DOHH2 (cell line): Measurements from ENCODE around the gene IGFL2.

ENCODE experiments used
- H3F3A ChIP-seq: fragments of 200-600 bp; sonication (generic), shearing (Covaris generic); 2 replicates; pipeline ENCODE4 v1.6.0; 2016; ENCODE audit warnings: antibody characterized with exemption, mild to moderate bottlenecking; ENCODE audit not compliant: control insufficient read depth, insufficient read depth
- H3K27ac ChIP-seq: fragments of 200-600 bp; sonication (generic); 2 replicates; pipeline ENCODE4 v1.5.1; 2014; ENCODE audit warnings: low read depth, mild to moderate bottlenecking, low read length, moderate library complexity
- H3K27me3 ChIP-seq: fragments of 200-600 bp; sonication (generic); 2 replicates; pipeline ENCODE4 v1.6.1; 2014; ENCODE audit warnings: mild to moderate bottlenecking, low read length, mixed read lengths; ENCODE audit not compliant: control insufficient read depth
- H3K36me3 ChIP-seq: fragments of 200-600 bp; sonication (generic); 2 replicates; pipeline ENCODE4 v1.6.1; 2014; ENCODE audit warnings: mild to moderate bottlenecking, low read length, moderate library complexity, mixed read lengths; ENCODE audit not compliant: control insufficient read depth
- H3K4me1 ChIP-seq: fragments of 200-600 bp; sonication (generic); 2 replicates; pipeline ENCODE4 v1.6.1; 2014; ENCODE audit warnings: mild to moderate bottlenecking, low read length, mixed read lengths; ENCODE audit not compliant: control insufficient read depth
- H3K4me2 ChIP-seq: fragments of 200-600 bp; sonication (generic); 2 replicates; pipeline ENCODE4 v1.6.0; 2014; ENCODE audit warnings: mild to moderate bottlenecking, low read length, moderate library complexity
- H3K4me3 ChIP-seq: fragments of 200-600 bp; sonication (generic); 2 replicates; pipeline ENCODE4 v1.5.1; 2014; ENCODE audit warnings: mild to moderate bottlenecking, low read length, mixed read lengths
- H3K79me2 ChIP-seq: fragments of 200-600 bp; sonication (generic); 2 replicates; pipeline ENCODE4 v1.6.1; 2014; ENCODE audit warnings: mild to moderate bottlenecking, low read length, mixed read lengths; ENCODE audit not compliant: control insufficient read depth
- H3K9me2 ChIP-seq: fragments of 200-600 bp; sonication (generic); replicated peaks from 2 replicates; pipeline ENCODE4 v1.6.1; 2014; ENCODE audit warnings: mild to moderate bottlenecking, low read length, mixed read lengths; ENCODE audit not compliant: control insufficient read depth
- H3K9me3 ChIP-seq: fragments of 200-600 bp; sonication (generic); 2 replicates; pipeline ENCODE4 v1.6.1; 2014; ENCODE audit warnings: antibody characterized with exemption, low read length, mixed read lengths; ENCODE audit not compliant: control insufficient read depth, insufficient read depth
- H4K20me1 ChIP-seq: fragments of 200-600 bp; sonication (generic); 2 replicates; pipeline ENCODE4 v1.6.0; 2014; ENCODE audit warnings: low read depth, mild to moderate bottlenecking, antibody characterized with exemption, low read length, moderate library complexity; ENCODE audit not compliant: control insufficient read depth, insufficient read depth
- CTCF ChIP-seq: fragments of 200-600 bp; sonication (generic); IDR thresholded peaks from one replicate; pipeline ENCODE4 v1.5.1; 2014; ENCODE audit warnings: antibody characterized with exemption, mild to moderate bottlenecking, low read depth, low read length; ENCODE audit not compliant: poor library complexity, severe bottlenecking
- EZH2phosphoT487 ChIP-seq: fragments of 200-600 bp; sonication (generic); IDR thresholded peaks from 2 replicates; pipeline ENCODE4 v1.6.1; 2017; ENCODE audit warnings: borderline replicate concordance, mild to moderate bottlenecking, antibody characterized with exemption, low read length, moderate library complexity, mixed read lengths

IGFL2 gene

GRCh38 chr19:46107371-46107770 lies 40.7 kb upstream of the IGFL2 start:
- H3K4me1 ChIP-seq: no peaks in the 10 kb centered on the region
- H4K20me1 ChIP-seq: no peaks in the 10 kb centered on the region

GRCh38 chr19:46109876-46110275 lies 38.2 kb upstream of the IGFL2 start:
- peaks cover 21% of the 10 kb centered on the region for H3K27me3 ChIP-seq
- H3K79me2 ChIP-seq: no peaks in the 10 kb centered on the region
- H3K4me1 ChIP-seq: no peaks in the 10 kb centered on the region
- no peaks in the 10 kb centered on the region for H3K9me3 ChIP-seq
- H3K4me2 ChIP-seq: no peak overlapping the region
- H3F3A ChIP-seq: no peaks in the 10 kb centered on the region
- H3K36me3 ChIP-seq: no peaks in the 10 kb centered on the region
- H3K27ac ChIP-seq: no peak overlapping the region
- TF ChIP-seq CTCF (no peak), EZH2phosphoT487 (no peak)
- H3K9me2 ChIP-seq: no peaks in the 10 kb centered on the region
- H3K4me3 ChIP-seq: no peak overlapping the region
- no peaks in the 10 kb centered on the region for H4K20me1 ChIP-seq

More at GRCh38 chr19:46107371-46107770, 40.7 kb upstream of the IGFL2 start:
- H3F3A ChIP-seq: no peaks in the 10 kb centered on the region
- H3K36me3 ChIP-seq: no peaks in the 10 kb centered on the region
- H3K9me3 ChIP-seq: no peaks in the 10 kb centered on the region
- TF ChIP-seq EZH2phosphoT487 (no peak), CTCF (no peak)
- no peak overlapping the region for H3K27ac ChIP-seq
- H3K4me3 ChIP-seq: no peak overlapping the region
- H3K4me2 ChIP-seq: no peak overlapping the region
- peaks cover 12% of the 10 kb centered on the region for H3K27me3 ChIP-seq
- H3K79me2 ChIP-seq: no peaks in the 10 kb centered on the region
- no peaks in the 10 kb centered on the region for H3K9me2 ChIP-seq

- no peaks in the 10 kb centered on the region for H3K79me2 ChIP-seq
- H4K20me1 ChIP-seq: no peaks in the 10 kb centered on the region
- no peak overlapping the region for H3K4me2 ChIP-seq
- peaks cover 24% of the 10 kb centered on the region for H3K27me3 ChIP-seq
- H3K4me1 ChIP-seq: no peaks in the 10 kb centered on the region
- H3K27ac ChIP-seq: no peak overlapping the region
- no peaks in the 10 kb centered on the region for H3F3A ChIP-seq
- TF ChIP-seq CTCF (no peak), EZH2phosphoT487 (no peak)
- H3K9me3 ChIP-seq: no peaks in the 10 kb centered on the region
- no peaks in the 10 kb centered on the region for H3K36me3 ChIP-seq
- H3K4me3 ChIP-seq: no peak overlapping the region
- no peaks in the 10 kb centered on the region for H3K9me2 ChIP-seq
These were observed 36.7 kb upstream of the IGFL2 start for GRCh38 chr19:46111376-46111775.

- Histone ChIP-seq H3K27me3 (peaks cover 24% of the 10 kb centered on the region), H3K4me1 (no peaks in the 10 kb centered on the region), H3K79me2 (no peaks in the 10 kb centered on the region), H3K27ac (no peak overlapping the region), H3K36me3 (no peaks in the 10 kb centered on the region), H3K9me2 (no peaks in the 10 kb centered on the region), H3K4me2 (no peak overlapping the region), H3F3A (no peaks in the 10 kb centered on the region), H4K20me1 (no peaks in the 10 kb centered on the region), H3K4me3 (no peak overlapping the region), H3K9me3 (no peaks in the 10 kb centered on the region)
- no peak for TF ChIP-seq EZH2phosphoT487
- no peak for TF ChIP-seq CTCF
These were observed 35.5 kb upstream of the IGFL2 start for GRCh38 chr19:46112527-46112926.
